PC-9 (cell line): ENCODE results near the gene PHAF1. TPM values are rescaled to one million over a fixed set of nuclear protein-coding genes. Genes with fewer than 3 reads are reported as not detected.

Experiments
- BruUV-seq: library from RNA; stranded (reverse); fragments of 400-500 nt; replicated peaks from 2 replicates; lab custom pipeline; 2021; lab: Mats Ljungman, UMichigan
- CTCF ChIA-PET: fragments of 300-600 bp; sonication (Branson Sonifier 250); formaldehyde crosslinking; loops from one replicate; lab custom pipeline; 2022; ENCODE audit warnings: antibody characterized with exemption; lab: Charles Lee
- POLR2A ChIA-PET: fragments of 300-600 bp; sonication (Branson Sonifier 250); formaldehyde crosslinking; loops from one replicate; lab custom pipeline; 2022; ENCODE audit warnings: antibody characterized with exemption; ENCODE audit not compliant: unreplicated experiment; lab: Charles Lee
- DNase-seq, 2 experiments: peaks; one replicate each; pipeline versions ENCODE4 v3.0.0 to v3.0.0-alpha.2; 2015 to 2022; ENCODE audit warnings: mixed read lengths in 1 of 2
- H2AFZ ChIP-seq: fragments of 200-600 bp; sonication (generic); 2 replicates; pipeline ENCODE4 v1.8.1; 2017; ENCODE audit warnings: antibody characterized with exemption
- H3F3A ChIP-seq: fragments of 200-600 bp; sonication (generic); 2 replicates; pipeline ENCODE4 v1.8.1; 2017; ENCODE audit warnings: antibody characterized with exemption, mild to moderate bottlenecking, low read depth; ENCODE audit not compliant: insufficient read depth
- H3K27ac ChIP-seq: fragments of 200-600 bp; sonication (generic); 2 replicates; pipeline ENCODE4 v1.6.1; 2016; ENCODE audit warnings: mixed run types
- H3K27me3 ChIP-seq: fragments of 200-600 bp; sonication (generic); 2 replicates; pipeline ENCODE4 v1.6.1; 2016; ENCODE audit warnings: low read depth, mixed run types; ENCODE audit not compliant: insufficient read depth
- H3K36me3 ChIP-seq: fragments of 200-600 bp; sonication (generic); 2 replicates; pipeline ENCODE4 v1.6.1; 2016; ENCODE audit warnings: low read depth, mixed run types
- H3K4me1 ChIP-seq: fragments of 200-600 bp; sonication (generic); replicated peaks from 2 replicates; pipeline ENCODE4 v1.6.1; 2016; ENCODE audit warnings: mixed run types; ENCODE audit not compliant: insufficient read depth
- H3K4me2 ChIP-seq: fragments of 200-600 bp; sonication (generic); 2 replicates; pipeline ENCODE4 v1.6.1; 2017; ENCODE audit warnings: mixed run types
- H3K4me3 ChIP-seq: fragments of 200-600 bp; sonication (generic); 2 replicates; pipeline ENCODE4 v1.6.1; 2016; ENCODE audit warnings: mixed run types
- H3K79me2 ChIP-seq: fragments of 200-600 bp; sonication (generic); 2 replicates; pipeline ENCODE4 v1.6.1; 2017; ENCODE audit warnings: low read depth, mixed run types
- H3K9me2 ChIP-seq: fragments of 200-600 bp; sonication (generic); 2 replicates; pipeline ENCODE4 v1.8.1; 2017; ENCODE audit warnings: mild to moderate bottlenecking; ENCODE audit not compliant: insufficient read depth
- H3K9me3 ChIP-seq: fragments of 200-600 bp; sonication (generic); 2 replicates; pipeline ENCODE4 v1.8.1; 2016; ENCODE audit warnings: low read depth; ENCODE audit not compliant: insufficient read depth
- H4K20me1 ChIP-seq: fragments of 200-600 bp; sonication (generic); 2 replicates; pipeline ENCODE4 v1.8.1; 2017; ENCODE audit not compliant: insufficient read depth
- EZH2 ChIP-seq: fragments of 200-600 bp; sonication (generic); IDR thresholded peaks from 2 replicates; pipeline ENCODE4 v1.8.0; 2017; ENCODE audit warnings: antibody characterized with exemption, low read depth
- intact Hi-C: fragments of 100-400 bp; cut with micrococcal nuclease; formaldehyde crosslinking; loops from one replicate; pipeline ENCODE4 v1.10.0; 2022; ENCODE audit not compliant: unreplicated experiment
- total RNA-seq: library from RNA; stranded (reverse); gene quantifications from 2 replicates; pipeline ENCODE4 v1.2.3, GENCODE V29; 2021
- TF ChIP-seq, protein P1 (sequence below): fragments of 200-600 bp; sonication (generic); conservative IDR thresholded peaks from 2 replicates; pipeline ENCODE4 v1.6.1; 2017; ENCODE audit warnings: mixed run types, antibody characterized with exemption, mild to moderate bottlenecking, moderate library complexity

Gene PHAF1
- total RNA-seq, 1 experiment from 2014 or later = 19.5 TPM

GRCh38 chr16:67071476-67072048, 38.2 kb upstream of the PHAF1 start:
- POLR2A ChIA-PET = no interaction called here
- H3K36me3 ChIP-seq = peaks cover 19% of the 10 kb centered on the region

DNA sequence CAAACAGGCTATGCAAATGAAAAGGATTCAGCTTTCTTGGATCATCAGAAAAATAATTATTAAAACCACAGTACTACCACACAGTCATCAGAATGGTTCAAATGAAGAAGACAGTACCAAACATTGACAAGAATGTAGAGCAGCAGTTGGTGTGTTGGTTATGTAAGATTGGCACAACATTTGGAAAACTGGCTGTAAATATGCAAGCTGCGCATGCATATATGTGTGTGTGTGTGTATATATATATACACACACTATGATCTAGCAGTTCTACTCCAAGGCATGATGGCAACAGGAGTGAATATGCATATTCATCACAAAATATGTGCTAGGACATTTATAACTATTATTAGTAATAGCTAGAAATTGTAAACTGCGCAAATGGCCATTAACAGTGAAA, 34.4 kb upstream of the PHAF1 start:
- Histone ChIP-seq H3K4me1 (no peaks in the 10 kb centered on the region), H3F3A (peaks cover 17% of the 10 kb centered on the region; the same call in 1 of the 2 replicates), H3K4me3 (no peak overlapping the region), H4K20me1 (no peaks in the 10 kb centered on the region; the same call in 1 of the 2 replicates), H2AFZ (no peak overlapping the region), H3K27me3 (no peaks in the 10 kb centered on the region), H3K9me3 (no peaks in the 10 kb centered on the region), H3K9me2 (no peaks in the 10 kb centered on the region), H3K79me2 (no peaks in the 10 kb centered on the region), H3K27ac (no peak overlapping the region), H3K36me3 (peaks cover 7% of the 10 kb centered on the region; the same call in 1 of the 2 replicates), H3K4me2 (no peak overlapping the region)
- no TSS peak for BruUV-seq
- intact Hi-C loops = no loop called here
- TF ChIP-seq, protein P1, sequence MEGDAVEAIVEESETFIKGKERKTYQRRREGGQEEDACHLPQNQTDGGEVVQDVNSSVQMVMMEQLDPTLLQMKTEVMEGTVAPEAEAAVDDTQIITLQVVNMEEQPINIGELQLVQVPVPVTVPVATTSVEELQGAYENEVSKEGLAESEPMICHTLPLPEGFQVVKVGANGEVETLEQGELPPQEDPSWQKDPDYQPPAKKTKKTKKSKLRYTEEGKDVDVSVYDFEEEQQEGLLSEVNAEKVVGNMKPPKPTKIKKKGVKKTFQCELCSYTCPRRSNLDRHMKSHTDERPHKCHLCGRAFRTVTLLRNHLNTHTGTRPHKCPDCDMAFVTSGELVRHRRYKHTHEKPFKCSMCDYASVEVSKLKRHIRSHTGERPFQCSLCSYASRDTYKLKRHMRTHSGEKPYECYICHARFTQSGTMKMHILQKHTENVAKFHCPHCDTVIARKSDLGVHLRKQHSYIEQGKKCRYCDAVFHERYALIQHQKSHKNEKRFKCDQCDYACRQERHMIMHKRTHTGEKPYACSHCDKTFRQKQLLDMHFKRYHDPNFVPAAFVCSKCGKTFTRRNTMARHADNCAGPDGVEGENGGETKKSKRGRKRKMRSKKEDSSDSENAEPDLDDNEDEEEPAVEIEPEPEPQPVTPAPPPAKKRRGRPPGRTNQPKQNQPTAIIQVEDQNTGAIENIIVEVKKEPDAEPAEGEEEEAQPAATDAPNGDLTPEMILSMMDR = no peak
- no peak for TF ChIP-seq EZH2
- DNase-seq = no peak
- ChIA-PET CTCF (no interaction called here), POLR2A (no interaction called here)

More at GRCh38 chr16:67071476-67072048, 38.2 kb upstream of the PHAF1 start:
- H3K27ac ChIP-seq = no peak overlapping the region
- peaks cover 3% of the 10 kb centered on the region; the same call in 1 of the 2 replicates for H4K20me1 ChIP-seq
- CTCF ChIA-PET = interaction anchor here (0.5 kb wide), 1 partner anchor 27 kb away, joined by 3 read pairs; no protein-coding TSS in a partner anchor
- no peak overlapping the region for H2AFZ ChIP-seq
- no peaks in the 10 kb centered on the region for H3K79me2 ChIP-seq
- H3K9me2 ChIP-seq = no peaks in the 10 kb centered on the region
- H3K4me3 ChIP-seq = no peak overlapping the region
- no peak for DNase-seq
- 0 out of 2 replicates have a peak, but pooled peaks cover 4% of the 10 kb centered on the region for H3K4me1 ChIP-seq
- intact Hi-C loops = no loop called here
- H3K4me2 ChIP-seq = no peak overlapping the region
- H3F3A ChIP-seq = peaks cover 28% of the 10 kb centered on the region; the same call in 1 of the 2 replicates
- no peaks in the 10 kb centered on the region for H3K9me3 ChIP-seq
- BruUV-seq = no TSS peak
- no peaks in the 10 kb centered on the region for H3K27me3 ChIP-seq
- TF ChIP-seq EZH2 = no peak
- TF ChIP-seq, protein P1 = no peak

- Histone ChIP-seq H3K27me3 (no peaks in the 10 kb centered on the region), H3K4me2 (no peak overlapping the region), H3F3A (peaks cover 12% of the 10 kb centered on the region), H3K9me3 (no peaks in the 10 kb centered on the region), H3K27ac (no peak overlapping the region), H3K79me2 (no peaks in the 10 kb centered on the region), H4K20me1 (no peaks in the 10 kb centered on the region; the same call in 1 of the 2 replicates), H3K36me3 (peaks cover 6% of the 10 kb centered on the region; the same call in 1 of the 2 replicates), H3K4me1 (no peaks in the 10 kb centered on the region), H3K4me3 (no peak overlapping the region), H2AFZ (no peak overlapping the region), H3K9me2 (no peaks in the 10 kb centered on the region)
- ChIA-PET POLR2A (no interaction called here), CTCF (no interaction called here)
- no TSS peak for BruUV-seq
- intact Hi-C loops = no loop called here
- TF ChIP-seq, protein P1 = no peak
- no peak for TF ChIP-seq EZH2
- no peak for DNase-seq
Measured at GRCh38 chr16:67077871-67078270, 31.9 kb upstream of the PHAF1 start.
